ENCODE results near the gene ATG2A.

DNA sequence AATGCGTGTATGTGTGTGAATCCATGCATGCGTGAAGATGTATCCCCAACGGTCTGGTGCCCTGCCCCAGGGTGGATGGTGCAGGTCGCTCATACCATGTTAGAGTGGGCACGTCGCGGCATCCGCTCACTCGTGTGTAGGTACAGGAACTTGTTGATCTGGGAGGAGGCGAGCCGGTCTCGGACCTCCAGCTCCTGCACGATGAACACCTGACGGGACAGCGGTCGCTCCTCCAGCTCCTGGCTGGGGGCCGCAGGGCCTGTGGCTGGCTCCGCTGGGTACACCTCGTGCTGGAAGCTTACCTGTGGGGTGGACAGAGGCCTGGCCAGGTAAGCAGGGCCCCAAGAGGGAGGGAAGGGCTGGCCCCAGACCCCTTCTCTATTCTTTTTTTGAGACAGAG is 18.5 kb downstream of the ATG2A start:
- TF ChIP-seq, protein P1, sequence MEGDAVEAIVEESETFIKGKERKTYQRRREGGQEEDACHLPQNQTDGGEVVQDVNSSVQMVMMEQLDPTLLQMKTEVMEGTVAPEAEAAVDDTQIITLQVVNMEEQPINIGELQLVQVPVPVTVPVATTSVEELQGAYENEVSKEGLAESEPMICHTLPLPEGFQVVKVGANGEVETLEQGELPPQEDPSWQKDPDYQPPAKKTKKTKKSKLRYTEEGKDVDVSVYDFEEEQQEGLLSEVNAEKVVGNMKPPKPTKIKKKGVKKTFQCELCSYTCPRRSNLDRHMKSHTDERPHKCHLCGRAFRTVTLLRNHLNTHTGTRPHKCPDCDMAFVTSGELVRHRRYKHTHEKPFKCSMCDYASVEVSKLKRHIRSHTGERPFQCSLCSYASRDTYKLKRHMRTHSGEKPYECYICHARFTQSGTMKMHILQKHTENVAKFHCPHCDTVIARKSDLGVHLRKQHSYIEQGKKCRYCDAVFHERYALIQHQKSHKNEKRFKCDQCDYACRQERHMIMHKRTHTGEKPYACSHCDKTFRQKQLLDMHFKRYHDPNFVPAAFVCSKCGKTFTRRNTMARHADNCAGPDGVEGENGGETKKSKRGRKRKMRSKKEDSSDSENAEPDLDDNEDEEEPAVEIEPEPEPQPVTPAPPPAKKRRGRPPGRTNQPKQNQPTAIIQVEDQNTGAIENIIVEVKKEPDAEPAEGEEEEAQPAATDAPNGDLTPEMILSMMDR (IDR thresholded peaks at IDR 0.05), result no peak
- no peak for TF ChIP-seq POLR2AphosphoS5 (IDR thresholded peaks at IDR 0.05)
